GM12878 (cell line): Measurements from ENCODE around the gene FAM171A1. TPM values are rescaled to one million over a fixed set of nuclear protein-coding genes. Genes with fewer than 3 reads are reported as not detected.

Experiments used
- CEBPZ ChIP-seq: fragments of 150-350 bp; IDR thresholded peaks from 2 replicates; pipeline ENCODE4 v1.6.1; 2016; ENCODE audit warnings: low read depth, low read length
- DPF2 ChIP-seq: fragments of 450-650 bp; IDR thresholded peaks from 2 replicates; pipeline ENCODE4 v1.6.1; 2017; ENCODE audit warnings: mild to moderate bottlenecking
- E2F8 ChIP-seq: fragments of 450-650 bp; IDR thresholded peaks from 2 replicates; pipeline ENCODE4 v1.6.1; 2018; ENCODE audit warnings: mild to moderate bottlenecking, low read depth, moderate library complexity; ENCODE audit not compliant: partially characterized antibody
- ELK1 ChIP-seq: IDR thresholded peaks from 2 replicates; pipeline ENCODE4 v1.6.1; 2012; ENCODE audit warnings: low read depth, low read length, improper control_type of control experiment
- FOS ChIP-seq: IDR thresholded peaks from 3 replicates; pipeline ENCODE4 v1.6.1; 2011; ENCODE audit warnings: borderline replicate concordance; ENCODE audit not compliant: insufficient read length; ENCODE audit errors: extremely low read depth
- HCFC1 ChIP-seq: fragments of 150-350 bp; IDR thresholded peaks from 2 replicates; pipeline ENCODE4 v1.6.1; 2014; ENCODE audit warnings: low read length
- MEF2B ChIP-seq: fragments of 450-650 bp; IDR thresholded peaks from 2 replicates; pipeline ENCODE4 v1.6.1; 2018; ENCODE audit warnings: mild to moderate bottlenecking, moderate library complexity; ENCODE audit not compliant: partially characterized antibody, poor library complexity, severe bottlenecking
- MTA3 ChIP-seq: IDR thresholded peaks from 2 replicates; pipeline ENCODE4 v1.6.1; 2012; ENCODE audit warnings: low read length, inconsistent platforms, borderline replicate concordance
- SMC3 ChIP-seq: IDR thresholded peaks from 2 replicates; pipeline ENCODE4 v1.6.1; 2011; ENCODE audit warnings: low read length, improper control_type of control experiment, borderline replicate concordance
- TARDBP ChIP-seq: IDR thresholded peaks from 2 replicates; pipeline ENCODE4 v1.6.1; 2016; ENCODE audit warnings: borderline replicate concordance
- USF2 ChIP-seq: IDR thresholded peaks from 2 replicates; pipeline ENCODE4 v1.6.1; 2011; ENCODE audit warnings: low read depth, low read length, improper control_type of control experiment, borderline replicate concordance
- ZNF592 ChIP-seq: fragments of 450-650 bp; IDR thresholded peaks from 2 replicates; pipeline ENCODE4 v1.6.1; 2017; ENCODE audit warnings: mild to moderate bottlenecking, moderate library complexity
- polyA plus RNA-seq, 11 experiments: library from polyadenylated mRNA; depleted of rRNA in 4 of 11; unstranded in 6 of 11; stranded (reverse) in 5 of 11; fragments of >200 nt; fragmentation: Nextera tagmentation in 4 of 11; fragmentation: Illumina TruSeq in 1 of 11; extraction: Ambion mirVana in 4 of 11; extraction: Trizol in 1 of 11; gene quantifications; 1 replicate in 1 of 11; 2 replicates in 10 of 11; pipeline versions ENCODE4 v1.2.1 to v1.2.3, GENCODE V29; 2011 to 2016; ENCODE audit warnings: inconsistent platforms in 2 of 11, missing spikeins in 2 of 11, low read depth in 1 of 11
- total RNA-seq, 4 experiments: library from RNA; depleted of rRNA in 3 of 4; stranded (reverse); fragments of >200 nt in 3 of 4; fragmentation: Illumina TruSeq in 1 of 4; extraction: Trizol in 1 of 4; gene quantifications; 2 replicates each; pipeline versions ENCODE4 v1.2.1 to v1.2.3, GENCODE V29; 2013 to 2021

Gene FAM171A1
- total and polyA plus RNA-seq, 10 of the 15 experiments (the other 5 are each of a cell fraction or from before 2014, with no cell fraction given), result 0.05 to 0.28 (median 0.10) TPM; not detected in 1

- no peak for TF ChIP-seq E2F8
- TF ChIP-seq USF2, result no peak
- TF ChIP-seq MEF2B, result no peak
- TF ChIP-seq FOS, result no peak
- no peak for TF ChIP-seq ZNF592
- TF ChIP-seq DPF2, result no peak
- TF ChIP-seq ELK1, result no peak
- no peak for TF ChIP-seq MTA3
- no peak for TF ChIP-seq HCFC1
- no peak for TF ChIP-seq SMC3
- no peak for TF ChIP-seq CEBPZ
- no peak for TF ChIP-seq TARDBP
Observed at GRCh38 chr10:15300145-15300544, 70.9 kb downstream of the FAM171A1 start (continued).
